Transverse colon (tissue), 4 donors: ENCODE data around the gene ACVR1. TPM values are rescaled to one million over a fixed set of nuclear protein-coding genes. Genes with fewer than 3 reads are reported as not detected.

Source experiments
- DNase-seq: peaks from one replicate; pipeline ENCODE4 v3.0.0-alpha.2; 2019
- H3K27ac ChIP-seq, 4 donors: fragments of 200-600 bp; sonication (generic); 2 replicates each; pipeline ENCODE4 v1.5.1; 2016 to 2018; ENCODE audit warnings: inconsistent platforms in 4 of 4
- H3K27me3 ChIP-seq: fragments of 200-600 bp; sonication (generic); 2 replicates; pipeline ENCODE4 v1.5.1; 2017; ENCODE audit warnings: inconsistent platforms
- H3K36me3 ChIP-seq, 4 donors: fragments of 200-600 bp; sonication (generic); 2 replicates each; pipeline ENCODE4 v1.5.1; 2017 to 2019; ENCODE audit warnings: inconsistent platforms in 4 of 4
- H3K4me1 ChIP-seq, 4 donors: fragments of 200-600 bp; sonication (generic); 2 replicates each; pipeline ENCODE4 v1.5.1; 2017 to 2020; ENCODE audit warnings: inconsistent platforms in 4 of 4
- H3K4me3 ChIP-seq, 4 donors: fragments of 200-600 bp; sonication (generic); 1 replicate in 1 of 4; 2 replicates in 3 of 4; pipeline versions ENCODE4 v1.5.1 to v1.6.1; 2017 to 2019; ENCODE audit warnings: inconsistent platforms in 4 of 4
- H3K9me3 ChIP-seq, 2 donors: fragments of 200-600 bp; sonication (generic); 2 replicates each; pipeline ENCODE4 v1.5.1; 2017 to 2019; ENCODE audit warnings: inconsistent platforms in 2 of 2
- EP300 ChIP-seq: sonication (generic); formaldehyde crosslinking; IDR thresholded peaks from one replicate; pipeline ENCODE4 v1.6.1; 2017; ENCODE audit warnings: antibody characterized with exemption, low read depth
- POLR2A ChIP-seq: fragments of 450-650 bp; IDR thresholded peaks from one replicate; pipeline ENCODE4 v1.6.1; 2016; ENCODE audit warnings: antibody characterized with exemption, mild to moderate bottlenecking, moderate library complexity
- POLR2AphosphoS5 ChIP-seq, 3 donors: sonication (generic); formaldehyde crosslinking; IDR thresholded peaks; one replicate each; pipeline ENCODE4 v1.6.1; 2016; ENCODE audit warnings: antibody characterized with exemption in 3 of 3
- WGBS, 2 donors: methylation state at CpG; one replicate each; pipeline ENCODE4 v1.1.5; 2018; ENCODE audit warnings: low coverage in 1 of 2; 5-methylcytosine and 5-hydroxymethylcytosine counted together
- in situ Hi-C, 4 donors: fragments of 200-750 bp; cut with MboI; loops; one replicate each; pipeline versions ENCODE4 v1.15.0 to v1.15.1; 2017; ENCODE audit warnings: low sequenced_read_pairs in 3 of 4, low pct_ligation_motif_present in 1 of 4, low pct_unique_long_range_greater_than_20kb in 1 of 4
- intact Hi-C: fragments of 100-400 bp; cut with DNase I; formaldehyde crosslinking; loops from one replicate; pipeline ENCODE4 v1.15.1; 2023; ENCODE audit warnings: low total_unique reads
- total RNA-seq, 4 donors: library from RNA; depleted of rRNA; stranded (reverse); fragments of >200 nt; gene quantifications; one replicate each; pipeline ENCODE4 v1.1.0, GENCODE V29; 2016
- TF ChIP-seq, protein P1 (sequence below), 5 experiments: fragments of 200-600 bp in 3 of 5; fragments of 450-650 bp in 2 of 5; sonication (generic) in 3 of 5; IDR thresholded peaks; 1 replicate in 2 of 5; 2 replicates in 3 of 5; pipeline ENCODE4 v1.5.1; 2016 to 2017; ENCODE audit warnings: antibody characterized with exemption in 5 of 5, inconsistent platforms in 3 of 5, mild to moderate bottlenecking in 2 of 5, moderate library complexity in 1 of 5

The ACVR1 gene
- total RNA-seq, 4 donors from 2014 or later, result 4.5 to 16.5 (median 11.8) TPM

DNA sequence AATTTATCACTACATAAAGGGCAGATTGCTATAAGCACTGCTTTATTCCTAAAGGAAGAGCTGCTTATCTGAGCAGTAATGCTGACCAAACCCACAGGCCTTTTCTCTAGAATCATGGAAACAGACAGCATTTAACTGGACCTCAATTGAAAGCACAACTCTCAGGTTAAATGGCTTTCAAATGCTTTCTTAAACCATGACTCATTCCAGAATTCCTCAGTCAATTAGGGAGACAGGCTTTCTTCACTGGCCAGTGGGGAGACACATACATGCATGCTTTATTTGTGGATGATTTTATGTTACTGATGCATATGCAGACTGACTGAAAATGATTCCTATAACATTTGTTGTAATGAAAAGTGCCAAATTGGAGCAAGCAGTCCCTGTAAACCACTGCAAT, 114.6 kb downstream of the ACVR1 start:
- Histone ChIP-seq H3K36me3 (peaks cover 0 to 37% (median 7%) of the 10 kb centered on the region in 4 donors), H3K9me3 (peaks cover 9 to 10% of the 10 kb centered on the region in 2 donors), H3K27me3 (no peaks in the 10 kb centered on the region), H3K27ac (no peak overlapping the region), H3K4me1 (no peaks in the 10 kb centered on the region), H3K4me3 (no peak overlapping the region)
- intact Hi-C loops, result no loop called here
- TF ChIP-seq POLR2A (no peak), POLR2AphosphoS5 (IDR thresholded peaks at IDR 0.05) (no peak), EP300 (no peak)
- TF ChIP-seq, protein P1, sequence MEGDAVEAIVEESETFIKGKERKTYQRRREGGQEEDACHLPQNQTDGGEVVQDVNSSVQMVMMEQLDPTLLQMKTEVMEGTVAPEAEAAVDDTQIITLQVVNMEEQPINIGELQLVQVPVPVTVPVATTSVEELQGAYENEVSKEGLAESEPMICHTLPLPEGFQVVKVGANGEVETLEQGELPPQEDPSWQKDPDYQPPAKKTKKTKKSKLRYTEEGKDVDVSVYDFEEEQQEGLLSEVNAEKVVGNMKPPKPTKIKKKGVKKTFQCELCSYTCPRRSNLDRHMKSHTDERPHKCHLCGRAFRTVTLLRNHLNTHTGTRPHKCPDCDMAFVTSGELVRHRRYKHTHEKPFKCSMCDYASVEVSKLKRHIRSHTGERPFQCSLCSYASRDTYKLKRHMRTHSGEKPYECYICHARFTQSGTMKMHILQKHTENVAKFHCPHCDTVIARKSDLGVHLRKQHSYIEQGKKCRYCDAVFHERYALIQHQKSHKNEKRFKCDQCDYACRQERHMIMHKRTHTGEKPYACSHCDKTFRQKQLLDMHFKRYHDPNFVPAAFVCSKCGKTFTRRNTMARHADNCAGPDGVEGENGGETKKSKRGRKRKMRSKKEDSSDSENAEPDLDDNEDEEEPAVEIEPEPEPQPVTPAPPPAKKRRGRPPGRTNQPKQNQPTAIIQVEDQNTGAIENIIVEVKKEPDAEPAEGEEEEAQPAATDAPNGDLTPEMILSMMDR (IDR thresholded peaks at IDR 0.05), result no peak
- in situ Hi-C loops, result loop anchor here (25.0 kb wide), 3 partner anchors 249 to 449 kb away; no protein-coding TSS in a partner anchor
- no peak for DNase-seq

- in situ Hi-C loops, result loop anchor here (25.0 kb wide), 3 partner anchors 249 to 449 kb away; no protein-coding TSS in a partner anchor
- DNase-seq, result no peak
These were observed 115.2 kb downstream of the ACVR1 start for GRCh38 chr2:157760949-157761348.

GRCh38 chr2:157759855-157760254, 116.3 kb downstream of the ACVR1 start:
- TF ChIP-seq EP300, result no peak
- TF ChIP-seq POLR2A, result no peak
- TF ChIP-seq, protein P1 (IDR thresholded peaks at IDR 0.05), result no peak
- Histone ChIP-seq H3K4me3 (no peak overlapping the region), H3K9me3 (peaks cover 14 to 18% of the 10 kb centered on the region in 2 donors), H3K27me3 (no peaks in the 10 kb centered on the region), H3K27ac (no peak overlapping the region), H3K4me1 (no peaks in the 10 kb centered on the region), H3K36me3 (peaks cover 0 to 39% (median 3%) of the 10 kb centered on the region in 4 donors)
- in situ Hi-C loops (loop anchor here (25.0 kb wide), 3 partner anchors 248 to 448 kb away; no protein-coding TSS in a partner anchor), intact Hi-C loops (no loop called here)
- DNase-seq, result no peak

More at GRCh38 chr2:157760949-157761348, 115.2 kb downstream of the ACVR1 start:
- Histone ChIP-seq H3K4me3 (no peak overlapping the region), H3K36me3 (peaks cover 0 to 40% (median 6%) of the 10 kb centered on the region in 4 donors), H3K9me3 (peaks cover 13 to 14% of the 10 kb centered on the region in 2 donors), H3K27me3 (no peaks in the 10 kb centered on the region), H3K27ac (no peak overlapping the region), H3K4me1 (no peaks in the 10 kb centered on the region)
- TF ChIP-seq, protein P1 (IDR thresholded peaks at IDR 0.05), result peak in 1 of 5 experiments; percentile 11
- TF ChIP-seq POLR2AphosphoS5 (IDR thresholded peaks at IDR 0.05), result no peak
- intact Hi-C loops, result no loop called here
- 86 to 87% methylated on average over 1 to 5 of the region's 5 CpGs for WGBS, 2 donors

DNA sequence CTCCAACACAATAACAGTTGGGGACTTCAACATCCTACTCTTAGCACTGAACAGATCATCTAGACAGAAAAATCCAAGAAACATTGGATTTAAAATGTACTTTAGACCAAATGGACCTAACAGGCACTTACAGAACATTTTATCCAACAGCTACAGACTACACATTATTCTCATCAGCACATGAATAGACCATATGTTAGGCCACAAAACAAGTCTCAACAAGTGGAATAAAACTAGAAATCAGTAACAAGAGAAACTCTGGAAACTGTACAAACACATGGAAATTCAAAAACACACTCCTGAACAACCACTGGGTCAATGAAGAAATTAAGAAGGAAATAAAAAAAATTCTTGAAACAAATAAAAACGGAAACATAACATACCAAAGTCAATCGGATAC, 117.5 kb downstream of the ACVR1 start:
- WGBS, 2 donors, result 98 to 100% methylated on average over 2 of the region's 2 CpGs
- in situ Hi-C loops (loop anchor here (25.0 kb wide), 3 partner anchors 246 to 446 kb away; no protein-coding TSS in a partner anchor), intact Hi-C loops (no loop called here)
- Histone ChIP-seq H3K4me3 (no peak overlapping the region), H3K4me1 (no peaks in the 10 kb centered on the region), H3K27ac (no peak overlapping the region), H3K36me3 (peaks cover 0 to 33% (median 3%) of the 10 kb centered on the region in 4 donors), H3K9me3 (peaks cover 14 to 18% of the 10 kb centered on the region in 2 donors), H3K27me3 (no peaks in the 10 kb centered on the region)
- TF ChIP-seq POLR2AphosphoS5 (IDR thresholded peaks at IDR 0.05) (no peak), EP300 (no peak), POLR2A (no peak)
- TF ChIP-seq, protein P1 (IDR thresholded peaks at IDR 0.05), result no peak
- no peak for DNase-seq
